ENCODE measurements around the gene ADGRB3. TPM values are rescaled to one million over a fixed set of nuclear protein-coding genes. Genes with fewer than 3 reads are reported as not detected.

Gene ADGRB3
- total and polyA plus RNA-seq, 2 donors (not counting 3 experiments of a cell fraction or from before 2014, with no cell fraction given): not detected

DNA sequence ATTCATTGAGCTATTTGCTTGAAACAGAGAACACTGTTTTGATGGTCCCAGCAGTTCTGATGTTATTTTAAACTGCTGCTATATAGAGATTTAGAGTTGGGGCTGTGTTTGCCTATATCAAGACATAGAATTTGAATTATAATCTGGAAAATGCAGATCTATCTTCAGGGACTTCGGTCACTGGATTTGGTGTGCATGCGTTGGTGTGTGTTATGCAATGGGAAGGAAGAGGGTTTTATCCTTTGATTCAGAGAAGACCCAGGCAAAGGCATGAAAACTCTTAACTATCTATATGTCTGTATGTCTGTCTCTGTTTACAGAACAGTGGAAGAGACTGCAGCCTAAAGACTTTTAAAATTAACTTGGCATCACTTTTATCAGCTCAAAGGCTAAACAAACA is 2.0 kb downstream of the ADGRB3 start:
- Histone ChIP-seq H3K9ac (replicated peaks; ENCODE audit: extremely low read depth, insufficient read depth, low read length) (no peak overlapping the region), H3K36me3 (ENCODE audit: control insufficient read depth in 2 of 2, extremely low read depth in 1 of 2, insufficient read depth in 2 of 2, low read length in 2 of 2) (no peaks in the 10 kb centered on the region), H3K4me3 (replicated peaks in 1 of 3; ENCODE audit: insufficient read depth in 1 of 3, low read depth in 1 of 3, low read length in 3 of 3) (no peak overlapping the region), H3K4me2 (ENCODE audit: insufficient read depth, low read length) (no peak overlapping the region), H2AFZ (ENCODE audit: low read depth, low read length) (no peak overlapping the region), H3K9me3 (replicated peaks; ENCODE audit: control insufficient read depth, insufficient read depth, low read length) (no peaks in the 10 kb centered on the region), H3K9me1 (replicated peaks; ENCODE audit: control insufficient read depth, extremely low read depth, insufficient read depth, low read length) (no peaks in the 10 kb centered on the region), H3K27ac (ENCODE audit: insufficient read depth, low read depth, low read length) (no peak overlapping the region), H3K4me1 (ENCODE audit: control insufficient read depth, extremely low read depth, insufficient read depth, low read length) (peaks cover 10% of the 10 kb centered on the region), H3K27me3 (ENCODE audit: control insufficient read depth in 2 of 2, insufficient read depth in 2 of 2, low read length in 2 of 2) (peaks cover 32 to 50% of the 10 kb centered on the region in 2 experiments), H4K20me1 (replicated peaks; ENCODE audit: control insufficient read depth, extremely low read depth, insufficient read depth, low read length) (no peaks in the 10 kb centered on the region), H3K79me2 (ENCODE audit: control insufficient read depth, insufficient read depth, low read length) (no peaks in the 10 kb centered on the region)
- no peak for FAIRE-seq
- no peak for TF ChIP-seq POLR2A (IDR thresholded peaks at IDR 0.05; ENCODE audit: low read depth, low read length)
- TF ChIP-seq, protein P1, sequence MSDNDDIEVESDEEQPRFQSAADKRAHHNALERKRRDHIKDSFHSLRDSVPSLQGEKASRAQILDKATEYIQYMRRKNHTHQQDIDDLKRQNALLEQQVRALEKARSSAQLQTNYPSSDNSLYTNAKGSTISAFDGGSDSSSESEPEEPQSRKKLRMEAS (IDR thresholded peaks at IDR 0.05; ENCODE audit: insufficient read depth, insufficient read length): no peak
- intact Hi-C loops (cut with micrococcal nuclease): loop anchor here (5.0 kb wide), 3 partner anchors 140 to 1570 kb away; no protein-coding TSS in a partner anchor
- dilution Hi-C loops (cut with MboI; ENCODE audit: extremely low pct_ligation_motif_present, low sequenced_read_pairs): no loop called here
- no TSS peak for BruUV-seq (replicated peaks)
- DNase-seq (ENCODE audit: low read depth, low spot score): no peak
- CTCF ChIA-PET: interaction anchor here (0.6 to 2.4 kb wide), 3 partner anchors 94 to 1471 kb away, joined by 3 to 10 read pairs (median 9); no protein-coding TSS in a partner anchor
- POLR2A ChIA-PET: no interaction called here

DNA sequence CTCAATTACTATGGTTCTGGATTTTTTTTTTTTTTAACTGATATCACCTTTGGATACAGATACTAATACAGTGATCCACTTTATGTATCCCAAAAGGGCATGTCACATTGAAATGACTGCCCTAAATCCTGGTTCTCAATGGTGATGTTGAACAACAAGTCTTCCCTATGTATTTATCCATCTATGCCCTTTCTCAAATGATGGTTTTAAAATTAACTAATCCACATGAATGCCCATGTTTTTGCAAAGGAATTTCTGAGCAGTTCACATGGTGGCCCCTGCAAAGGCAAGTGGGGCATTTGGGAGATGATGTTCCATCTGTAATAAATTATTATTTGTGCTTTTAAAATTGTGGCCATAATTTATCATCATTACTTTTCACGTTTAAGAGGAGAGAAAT is 2.7 kb downstream of the ADGRB3 start:
- Histone ChIP-seq H3K9me1 (replicated peaks; ENCODE audit: control insufficient read depth, extremely low read depth, insufficient read depth, low read length) (no peaks in the 10 kb centered on the region), H3K4me2 (ENCODE audit: insufficient read depth, low read length) (no peak overlapping the region), H3K4me3 (replicated peaks in 1 of 3; ENCODE audit: insufficient read depth in 1 of 3, low read depth in 1 of 3, low read length in 3 of 3) (no peak overlapping the region), H3K79me2 (ENCODE audit: control insufficient read depth, insufficient read depth, low read length) (no peaks in the 10 kb centered on the region), H3K9me3 (replicated peaks; ENCODE audit: control insufficient read depth, insufficient read depth, low read length) (no peaks in the 10 kb centered on the region), H3K4me1 (ENCODE audit: control insufficient read depth, extremely low read depth, insufficient read depth, low read length) (peaks cover 10% of the 10 kb centered on the region), H3K27ac (ENCODE audit: insufficient read depth, low read depth, low read length) (no peak overlapping the region), H2AFZ (ENCODE audit: low read depth, low read length) (no peak overlapping the region), H3K9ac (replicated peaks; ENCODE audit: extremely low read depth, insufficient read depth, low read length) (no peak overlapping the region), H3K36me3 (ENCODE audit: control insufficient read depth in 2 of 2, extremely low read depth in 1 of 2, insufficient read depth in 2 of 2, low read length in 2 of 2) (no peaks in the 10 kb centered on the region), H4K20me1 (replicated peaks; ENCODE audit: control insufficient read depth, extremely low read depth, insufficient read depth, low read length) (no peaks in the 10 kb centered on the region), H3K27me3 (ENCODE audit: control insufficient read depth in 2 of 2, insufficient read depth in 2 of 2, low read length in 2 of 2) (peaks cover 29 to 47% of the 10 kb centered on the region in 2 experiments)
- FAIRE-seq (no peak), DNase-seq (ENCODE audit: low read depth, low spot score) (no peak)
- ChIA-PET CTCF (interaction anchor here (1.7 to 2.4 kb wide), 2 partner anchors 1093 to 1471 kb away, joined by 9 to 10 read pairs; no protein-coding TSS in a partner anchor), POLR2A (no interaction called here)
- BruUV-seq (replicated peaks): no TSS peak
- dilution Hi-C loops (cut with MboI; ENCODE audit: extremely low pct_ligation_motif_present, low sequenced_read_pairs): no loop called here
- intact Hi-C loops (cut with micrococcal nuclease): loop anchor here (1.0 to 5.0 kb wide), 5 partner anchors 140 to 1570 kb away; no protein-coding TSS in a partner anchor
- TF ChIP-seq JUN (IDR thresholded peaks at IDR 0.05; ENCODE audit: borderline replicate concordance, insufficient read depth, insufficient read length, low read depth) (no peak), GATA2 (IDR thresholded peaks at IDR 0.05; ENCODE audit: insufficient read depth, insufficient read length, low read depth, low read length) (no peak), MYC (IDR thresholded peaks at IDR 0.05; ENCODE audit: low read depth, low read length) (no peak), EZH2 (IDR thresholded peaks at IDR 0.05; ENCODE audit: borderline replicate concordance, low read depth, low read length, severe bottlenecking) (no peak), POLR2AphosphoS5 (IDR thresholded peaks at IDR 0.05; ENCODE audit: insufficient read depth, low read depth, low read length) (no peak), POLR2A (IDR thresholded peaks at IDR 0.05; ENCODE audit: low read depth, low read length) (no peak), FOS (IDR thresholded peaks at IDR 0.05; ENCODE audit: borderline replicate concordance, insufficient read depth, low read length) (no peak)
- TF ChIP-seq, protein P1 (IDR thresholded peaks at IDR 0.05; ENCODE audit: insufficient read depth, insufficient read length): no peak
- TF ChIP-seq, protein P2, sequence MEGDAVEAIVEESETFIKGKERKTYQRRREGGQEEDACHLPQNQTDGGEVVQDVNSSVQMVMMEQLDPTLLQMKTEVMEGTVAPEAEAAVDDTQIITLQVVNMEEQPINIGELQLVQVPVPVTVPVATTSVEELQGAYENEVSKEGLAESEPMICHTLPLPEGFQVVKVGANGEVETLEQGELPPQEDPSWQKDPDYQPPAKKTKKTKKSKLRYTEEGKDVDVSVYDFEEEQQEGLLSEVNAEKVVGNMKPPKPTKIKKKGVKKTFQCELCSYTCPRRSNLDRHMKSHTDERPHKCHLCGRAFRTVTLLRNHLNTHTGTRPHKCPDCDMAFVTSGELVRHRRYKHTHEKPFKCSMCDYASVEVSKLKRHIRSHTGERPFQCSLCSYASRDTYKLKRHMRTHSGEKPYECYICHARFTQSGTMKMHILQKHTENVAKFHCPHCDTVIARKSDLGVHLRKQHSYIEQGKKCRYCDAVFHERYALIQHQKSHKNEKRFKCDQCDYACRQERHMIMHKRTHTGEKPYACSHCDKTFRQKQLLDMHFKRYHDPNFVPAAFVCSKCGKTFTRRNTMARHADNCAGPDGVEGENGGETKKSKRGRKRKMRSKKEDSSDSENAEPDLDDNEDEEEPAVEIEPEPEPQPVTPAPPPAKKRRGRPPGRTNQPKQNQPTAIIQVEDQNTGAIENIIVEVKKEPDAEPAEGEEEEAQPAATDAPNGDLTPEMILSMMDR (IDR thresholded peaks at IDR 0.05; ENCODE audit: extremely low read depth in 1 of 2, insufficient read depth in 1 of 2, low read depth in 1 of 2, low read length in 2 of 2): no peak
